Skeletal muscle satellite cell (primary cell): Measurements from ENCODE around the gene MFRP.

Experiments
- H3K27me3 ChIP-seq: 2 replicates; pipeline ENCODE4 v1.7.0; 2013; ENCODE audit warnings: low read length; ENCODE audit not compliant: control insufficient read depth, insufficient read depth
- H3K36me3 ChIP-seq: 2 replicates; pipeline ENCODE4 v1.7.0; 2013; ENCODE audit warnings: mild to moderate bottlenecking, control low read depth, low read length; ENCODE audit not compliant: insufficient read depth
- H3K4me1 ChIP-seq: 2 replicates; pipeline ENCODE4 v1.7.0; 2013; ENCODE audit warnings: low read length; ENCODE audit not compliant: control insufficient read depth, insufficient read depth
- H3K4me2 ChIP-seq: 2 replicates; pipeline ENCODE4 v1.7.0; 2013; ENCODE audit warnings: mild to moderate bottlenecking, low read length
- H3K4me3 ChIP-seq: 2 replicates; pipeline ENCODE4 v1.7.0; 2013; ENCODE audit warnings: low read length
- H3K9ac ChIP-seq: 2 replicates; pipeline ENCODE4 v1.7.0; 2013; ENCODE audit warnings: mild to moderate bottlenecking, low read depth, low read length, moderate library complexity
- H3K9me3 ChIP-seq: replicated peaks from 2 replicates; pipeline ENCODE4 v1.7.0; 2013; ENCODE audit warnings: mild to moderate bottlenecking, control low read depth, low read length

The MFRP gene

GRCh38 chr11:119362741-119363080 lies 16.2 kb upstream of the MFRP start:
- Histone ChIP-seq H3K27me3 (no peaks in the 10 kb centered on the region), H3K9ac (peak overlapping the region; percentile 42), H3K4me1 (peaks cover 60% of the 10 kb centered on the region), H3K9me3 (no peaks in the 10 kb centered on the region), H3K4me3 (peak overlapping the region; percentile 66), H3K36me3 (peaks cover 7% of the 10 kb centered on the region), H3K4me2 (peak overlapping the region; percentile 76)

- Histone ChIP-seq H3K27me3 (no peaks in the 10 kb centered on the region), H3K4me3 (peak overlapping the region; percentile 66)
Observed at GRCh38 chr11:119361941-119362725, 15.6 kb upstream of the MFRP start.

GRCh38 chr11:119361056-119361787 lies 14.7 kb upstream of the MFRP start:
- peak overlapping the region; percentile 66 for H3K4me3 ChIP-seq
- peak overlapping the region; percentile 76 for H3K4me2 ChIP-seq
- H3K9ac ChIP-seq, result peak overlapping the region; percentile 27
- peaks cover 50% of the 10 kb centered on the region for H3K4me1 ChIP-seq
- H3K27me3 ChIP-seq, result no peaks in the 10 kb centered on the region
- H3K36me3 ChIP-seq, result peaks cover 11% of the 10 kb centered on the region
- no peaks in the 10 kb centered on the region for H3K9me3 ChIP-seq

More at GRCh38 chr11:119361941-119362725, 15.6 kb upstream of the MFRP start:
- peak overlapping the region; percentile 27 for H3K9ac ChIP-seq
- no peaks in the 10 kb centered on the region for H3K9me3 ChIP-seq
- H3K4me2 ChIP-seq, result peak overlapping the region; percentile 76
- H3K36me3 ChIP-seq, result peaks cover 11% of the 10 kb centered on the region
- H3K4me1 ChIP-seq, result peaks cover 55% of the 10 kb centered on the region

GRCh38 chr11:119359365-119360214 lies 13.1 kb upstream of the MFRP start:
- Histone ChIP-seq H3K9ac (no peak overlapping the region), H3K4me3 (no peak overlapping the region), H3K4me1 (peaks cover 43% of the 10 kb centered on the region), H3K4me2 (no peak overlapping the region), H3K27me3 (no peaks in the 10 kb centered on the region), H3K9me3 (no peaks in the 10 kb centered on the region), H3K36me3 (peaks cover 11% of the 10 kb centered on the region)

GRCh38 chr11:119357074-119357473 lies 10.6 kb upstream of the MFRP start:
- peaks cover 11% of the 10 kb centered on the region for H3K36me3 ChIP-seq
- no peaks in the 10 kb centered on the region for H3K27me3 ChIP-seq
- H3K4me3 ChIP-seq, result no peak overlapping the region
- no peaks in the 10 kb centered on the region for H3K9me3 ChIP-seq
- peaks cover 23% of the 10 kb centered on the region for H3K4me1 ChIP-seq
- H3K9ac ChIP-seq, result no peak overlapping the region
- H3K4me2 ChIP-seq, result no peak overlapping the region

GRCh38 chr11:119356349-119357031 lies 10.0 kb upstream of the MFRP start:
- Histone ChIP-seq H3K36me3 (peaks cover 11% of the 10 kb centered on the region), H3K9me3 (no peaks in the 10 kb centered on the region), H3K4me2 (peak overlapping the region; percentile 77), H3K4me1 (peaks cover 18% of the 10 kb centered on the region), H3K9ac (peak overlapping the region; percentile 35), H3K27me3 (no peaks in the 10 kb centered on the region), H3K4me3 (peak overlapping the region; percentile 51)

- H3K27me3 ChIP-seq, result peaks cover 9% of the 10 kb centered on the region
- H3K36me3 ChIP-seq, result peaks cover 11% of the 10 kb centered on the region
- no peak overlapping the region for H3K9ac ChIP-seq
- H3K4me2 ChIP-seq, result no peak overlapping the region
- H3K9me3 ChIP-seq, result no peaks in the 10 kb centered on the region
- H3K4me3 ChIP-seq, result no peak overlapping the region
- H3K4me1 ChIP-seq, result peaks cover 8% of the 10 kb centered on the region
Observed at GRCh38 chr11:119355091-119355843, 8.8 kb upstream of the MFRP start.

GRCh38 chr11:119352857-119353260 lies 6.4 kb upstream of the MFRP start:
- peaks cover 4% of the 10 kb centered on the region for H3K36me3 ChIP-seq
- H3K4me2 ChIP-seq, result no peak overlapping the region
- no peaks in the 10 kb centered on the region for H3K9me3 ChIP-seq
- H3K4me1 ChIP-seq, result peaks cover 8% of the 10 kb centered on the region
- H3K4me3 ChIP-seq, result no peak overlapping the region
- peaks cover 10% of the 10 kb centered on the region for H3K27me3 ChIP-seq
- H3K9ac ChIP-seq, result no peak overlapping the region

- no peak overlapping the region for H3K4me2 ChIP-seq
- peaks cover 24% of the 10 kb centered on the region for H3K27me3 ChIP-seq
- no peaks in the 10 kb centered on the region for H3K9me3 ChIP-seq
- H3K4me3 ChIP-seq, result no peak overlapping the region
- no peaks in the 10 kb centered on the region for H3K36me3 ChIP-seq
- H3K9ac ChIP-seq, result no peak overlapping the region
- peaks cover 4% of the 10 kb centered on the region for H3K4me1 ChIP-seq
Observed at GRCh38 chr11:119351232-119351631, 4.7 kb upstream of the MFRP start.

- H3K4me3 ChIP-seq, result no peak overlapping the region
- no peaks in the 10 kb centered on the region for H3K4me1 ChIP-seq
- H3K36me3 ChIP-seq, result no peaks in the 10 kb centered on the region
- no peaks in the 10 kb centered on the region for H3K9me3 ChIP-seq
- H3K9ac ChIP-seq, result no peak overlapping the region
- no peak overlapping the region for H3K4me2 ChIP-seq
- H3K27me3 ChIP-seq, result peaks cover 25% of the 10 kb centered on the region
Observed at GRCh38 chr11:119350302-119350701, 3.8 kb upstream of the MFRP start.
